ENCODE measurements around the gene NRG3.

GRCh38 chr10:81944609-81945008, 69.6 kb downstream of the NRG3 start:
- TF ChIP-seq CTCF (IDR thresholded peaks at IDR 0.05; ENCODE audit: insufficient read depth, low read length): no peak
- TF ChIP-seq SPI1 (IDR thresholded peaks at IDR 0.05; ENCODE audit: borderline replicate concordance, low read depth): no peak
